Smooth muscle cell of the coronary artery (primary cell): ENCODE data around the gene LGMN. TPM values are rescaled to one million over a fixed set of nuclear protein-coding genes. Genes with fewer than 3 reads are reported as not detected.

ENCODE experiments used
- total RNA-seq: library from RNA; depleted of rRNA; stranded (reverse); fragments of >200 nt; gene quantifications from 2 replicates; pipeline ENCODE4 v1.2.3, GENCODE V29; 2014; ENCODE audit warnings: low replicate concordance

LGMN gene
- total RNA-seq, result 65.4 and 110 TPM in 2 replicates

GRCh38 chr14:92748259-92749016 lies at the start of gene LGMN:
LGMN (minus strand) TSS chr14:92748627; CDS start chr14:92732786, 15,841 bp downstream.

DNA sequence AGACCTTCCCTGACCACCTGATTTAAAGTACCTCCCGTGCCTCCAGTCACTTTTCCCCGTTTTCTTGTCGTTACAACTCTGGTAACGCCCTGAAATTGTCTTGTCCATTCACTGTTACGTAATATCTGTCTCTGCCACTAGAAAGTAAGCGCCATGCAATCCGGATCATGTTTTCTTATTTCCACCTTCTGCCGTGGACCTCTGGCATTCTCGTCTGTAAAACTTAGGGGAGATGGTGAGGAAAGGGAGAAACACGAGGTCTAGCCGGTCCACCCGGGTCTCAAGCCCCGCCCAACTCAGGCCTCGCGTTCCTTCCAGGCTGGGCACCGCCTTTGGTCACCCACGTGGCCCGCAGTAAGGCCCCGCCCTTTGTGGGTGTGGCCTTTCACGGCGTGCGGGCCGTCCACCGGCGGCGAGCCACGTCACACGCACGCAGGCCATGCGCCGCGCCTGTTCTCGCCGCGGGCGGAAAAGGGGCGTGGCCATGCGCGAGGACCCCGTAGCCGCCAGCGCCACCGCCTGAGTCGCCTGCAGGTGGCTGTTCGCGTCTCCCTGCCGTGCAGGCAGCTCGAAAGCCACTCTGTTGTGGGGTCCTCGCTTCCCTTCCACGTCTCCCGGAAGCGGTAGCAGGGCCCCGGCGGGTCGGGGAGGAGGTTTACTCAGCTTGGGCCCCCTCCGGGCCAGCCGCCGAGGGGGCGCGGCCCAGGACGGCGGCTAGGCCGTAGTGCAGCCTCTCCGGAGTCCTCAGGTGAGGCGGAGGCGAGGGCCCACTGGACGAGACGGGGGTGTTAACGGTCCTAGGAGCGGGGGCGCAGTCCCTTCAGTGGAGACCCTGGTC lies 45.5 kb upstream of the LGMN start, which contains the start of gene GOLGA5:
Gene GOLGA5, plus strand, starts transcription at position 597 of the 838 bp plus-strand sequence. CDS start 3,133 bp downstream, outside the sequence.

Other genes starting within 250 kb of the LGMN start
- gene RIN3, start 234.8 kb downstream of the LGMN start, total RNA-seq, result 2.3 and 2.6 TPM in 2 replicates
- 25.3 and 49.9 TPM in 2 replicates for gene GOLGA5, start 45.7 kb upstream of the LGMN start, total RNA-seq
- gene CHGA, start 174.5 kb upstream of the LGMN start, total RNA-seq, result 0.59 TPM in 1 of 2 replicates, not detected in the other